C1 segment of cervical spinal cord (tissue), 14 donors: ENCODE data around the gene CDK7.
"Not testable (repeated sequence)": the region's sequence is repeated elsewhere in the genome, so short reads cannot be mapped to it uniquely, and the experiment has no call there.

Experiments
- DNase-seq, 14 donors: peaks; one replicate each; lab custom pipeline; 2025; lab: John Stamatoyannopoulos, UW

Gene CDK7

DNA sequence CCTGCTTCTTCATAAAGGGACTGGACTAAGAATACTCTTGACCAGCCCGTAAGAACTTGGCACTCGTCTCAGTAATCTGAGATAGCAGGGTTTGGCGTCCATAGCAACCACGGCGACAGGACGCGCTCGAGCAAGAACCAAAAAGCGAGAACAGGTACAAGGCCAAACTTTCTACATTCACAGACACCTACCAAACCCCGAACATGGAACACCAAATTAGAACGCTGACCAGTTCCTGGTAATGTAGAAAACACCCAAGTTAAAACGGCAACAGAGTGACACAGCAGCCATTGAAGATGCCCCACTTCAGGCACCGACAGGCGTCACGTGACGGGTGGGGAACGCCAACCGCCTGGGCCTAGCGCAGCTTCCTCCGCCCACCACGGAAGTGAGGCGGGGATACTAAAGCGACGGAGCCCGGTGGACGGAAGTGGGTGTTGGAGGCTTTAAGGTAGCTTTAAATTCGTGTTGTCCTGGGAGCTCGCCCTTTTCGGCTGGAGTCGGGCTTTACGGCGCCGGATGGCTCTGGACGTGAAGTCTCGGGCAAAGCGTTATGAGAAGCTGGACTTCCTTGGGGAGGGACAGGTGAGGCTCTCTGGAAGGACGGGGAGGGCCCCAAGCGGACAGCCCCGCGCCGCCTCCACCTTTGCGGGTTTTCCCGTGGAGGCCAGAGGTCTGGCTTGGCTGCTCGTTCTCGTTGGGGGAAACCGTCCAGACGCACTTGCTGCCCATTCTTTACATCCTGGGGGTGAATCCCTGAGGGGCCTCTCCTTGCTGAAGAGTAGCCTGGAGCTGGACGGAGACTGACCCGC, at the start of gene CDK7:
Gene CDK7, plus strand, starts transcription at position 430 of the 812 bp plus-strand sequence. Its CDS starts 90 bp downstream, at position 520.
- DNase-seq, result peak; percentile 59 to 93 (median 88)

DNA sequence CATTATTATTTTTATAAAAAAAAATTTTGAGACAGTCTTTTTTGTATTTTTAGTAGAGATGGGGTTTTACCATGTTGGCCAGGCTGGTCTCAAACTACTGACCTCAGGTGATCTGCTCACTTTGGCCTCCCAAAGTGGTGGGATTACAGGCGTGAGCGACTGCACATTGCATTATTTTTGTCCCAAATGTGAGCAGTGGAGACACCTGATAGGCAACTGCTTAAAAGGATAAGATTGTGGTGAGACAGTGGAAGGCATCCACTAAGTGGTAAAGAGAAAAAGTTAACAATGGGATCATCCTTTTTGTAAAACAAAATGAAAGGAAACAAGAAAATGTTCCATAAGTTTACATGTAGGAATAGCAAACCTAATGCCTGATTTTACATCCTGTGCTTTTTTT, 47.3 kb upstream of the CDK7 start:
- DNase-seq, result no peak

DNA sequence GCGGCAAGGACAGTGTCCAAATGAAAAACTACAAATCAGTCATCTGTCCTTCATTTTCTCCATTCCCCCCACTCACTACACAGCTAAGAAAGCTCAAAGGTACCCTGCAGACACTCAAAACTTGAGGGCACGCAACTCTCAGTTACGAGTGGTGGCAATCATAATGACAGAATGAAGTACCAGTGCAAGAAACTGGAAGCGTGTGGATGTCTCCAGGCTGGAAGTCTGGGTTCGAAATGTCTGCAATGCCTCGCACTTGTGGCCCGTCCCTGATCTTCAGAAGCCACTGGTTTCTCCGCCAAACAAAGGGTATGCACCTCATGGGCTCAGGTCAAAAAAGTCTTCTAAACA, 45.9 kb upstream of the CDK7 start:
- DNase-seq, result no peak

DNA sequence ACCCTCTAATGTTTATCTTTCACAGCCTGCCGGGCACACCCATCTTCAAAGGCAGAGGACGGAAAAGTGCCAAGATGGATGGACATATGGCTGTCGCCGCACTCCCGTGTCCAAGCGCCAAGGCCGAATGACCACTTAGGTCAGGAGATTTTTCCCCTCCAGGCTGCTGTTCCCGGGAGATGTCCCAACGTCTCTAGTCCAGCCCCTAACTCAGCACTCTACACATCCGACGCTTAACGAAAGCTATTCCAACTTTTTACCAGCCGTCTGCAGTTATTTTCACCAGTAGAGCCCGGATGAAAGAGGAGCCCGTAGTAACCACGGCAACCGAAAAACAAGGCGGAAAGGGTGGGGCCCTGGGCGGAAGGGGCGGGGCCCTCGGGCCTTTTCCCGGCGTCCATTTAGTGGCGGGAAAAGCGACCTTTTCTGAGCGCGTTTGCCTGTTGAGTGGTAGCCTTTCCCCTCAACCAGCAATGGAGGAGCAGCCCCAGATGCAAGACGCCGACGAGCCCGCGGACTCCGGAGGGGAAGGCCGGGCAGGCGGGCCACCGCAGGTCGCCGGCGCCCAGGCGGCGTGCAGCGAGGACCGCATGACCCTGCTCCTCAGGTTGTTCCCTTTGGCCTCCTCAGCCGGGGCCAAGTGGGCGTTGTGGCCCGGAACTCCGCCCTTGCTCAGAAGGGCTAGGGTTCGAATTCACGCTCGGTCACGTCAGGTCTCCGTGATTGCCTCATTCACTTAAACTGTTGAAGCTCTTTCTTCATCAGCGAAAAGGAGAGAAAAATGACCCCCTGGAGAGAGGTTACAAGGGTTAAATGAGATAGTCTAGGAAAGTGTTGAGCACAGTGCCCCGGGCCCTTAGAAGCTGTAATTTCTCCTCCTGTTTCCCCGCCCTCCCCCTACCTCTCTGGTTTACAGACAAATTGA, 45.3 kb upstream of the CDK7 start, which contains the start of gene CENPH:
Gene CENPH, plus strand, starts transcription at position 422 of the 925 bp plus-strand sequence. Its CDS starts 52 bp downstream, at position 474.
- DNase-seq, result peak; percentile 30 to 86 (median 80)

- no peak for DNase-seq
Observed at GRCh38 chr5:69202497-69202896, 32.2 kb upstream of the CDK7 start.

DNA sequence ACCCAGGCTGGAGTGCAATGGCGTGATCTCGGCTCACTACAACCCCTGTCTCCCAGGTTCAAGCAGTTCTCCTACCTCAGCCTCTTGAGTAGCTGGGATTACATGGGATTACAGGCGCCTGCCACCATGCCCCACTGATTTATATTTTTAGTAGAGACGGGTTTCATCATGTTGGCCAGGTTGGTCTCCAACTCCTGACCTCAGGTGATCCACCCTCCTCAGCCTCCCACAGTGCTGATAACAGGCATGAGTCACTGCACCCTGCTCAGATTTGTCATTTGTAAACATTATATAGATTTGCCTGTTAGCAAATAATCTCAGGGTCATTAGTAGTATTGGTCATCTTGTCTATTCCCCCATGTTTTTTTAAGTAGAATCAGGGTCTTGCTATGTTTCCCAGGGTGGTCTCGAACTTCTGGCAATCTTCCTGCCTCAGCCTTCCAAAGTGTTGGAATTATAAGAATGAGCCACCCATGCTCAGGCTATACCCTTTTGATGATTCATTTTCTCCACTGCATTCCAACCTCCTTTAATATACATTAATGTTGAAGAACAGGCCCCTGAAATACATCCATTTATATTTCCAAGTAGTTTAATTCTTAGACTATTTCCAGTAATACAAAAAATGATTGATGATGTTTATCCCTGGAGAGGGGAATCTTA, 28.0 kb upstream of the CDK7 start:
- DNase-seq, result no peak

- DNase-seq, result no peak
Observed at GRCh38 chr5:69209602-69210001, 25.1 kb upstream of the CDK7 start.

GRCh38 chr5:69211200-69211599, 23.5 kb upstream of the CDK7 start:
- no peak for DNase-seq

- DNase-seq, result no peak
Observed at GRCh38 chr5:69212022-69212421, 22.7 kb upstream of the CDK7 start.

- no peak for DNase-seq
Observed at GRCh38 chr5:69213513-69214215, 21.0 kb upstream of the CDK7 start.

DNA sequence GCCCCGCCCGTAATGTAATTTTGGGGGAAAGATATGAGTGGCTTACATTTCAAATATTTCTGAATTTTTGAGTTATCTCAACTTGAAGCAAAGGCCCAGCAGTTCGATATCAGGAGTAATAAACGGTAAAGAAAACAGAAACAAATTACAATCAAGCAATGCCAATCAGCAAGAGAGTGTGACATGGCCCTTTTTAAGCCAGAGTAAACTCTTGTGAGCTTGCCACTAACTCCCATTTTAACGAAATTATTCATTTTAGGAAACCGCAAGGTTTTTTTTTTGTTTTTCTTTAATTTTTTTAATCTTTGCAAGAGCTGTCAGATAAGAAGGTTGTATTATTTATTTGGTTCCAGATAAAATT, 17.6 kb upstream of the CDK7 start:
- no peak for DNase-seq

DNA sequence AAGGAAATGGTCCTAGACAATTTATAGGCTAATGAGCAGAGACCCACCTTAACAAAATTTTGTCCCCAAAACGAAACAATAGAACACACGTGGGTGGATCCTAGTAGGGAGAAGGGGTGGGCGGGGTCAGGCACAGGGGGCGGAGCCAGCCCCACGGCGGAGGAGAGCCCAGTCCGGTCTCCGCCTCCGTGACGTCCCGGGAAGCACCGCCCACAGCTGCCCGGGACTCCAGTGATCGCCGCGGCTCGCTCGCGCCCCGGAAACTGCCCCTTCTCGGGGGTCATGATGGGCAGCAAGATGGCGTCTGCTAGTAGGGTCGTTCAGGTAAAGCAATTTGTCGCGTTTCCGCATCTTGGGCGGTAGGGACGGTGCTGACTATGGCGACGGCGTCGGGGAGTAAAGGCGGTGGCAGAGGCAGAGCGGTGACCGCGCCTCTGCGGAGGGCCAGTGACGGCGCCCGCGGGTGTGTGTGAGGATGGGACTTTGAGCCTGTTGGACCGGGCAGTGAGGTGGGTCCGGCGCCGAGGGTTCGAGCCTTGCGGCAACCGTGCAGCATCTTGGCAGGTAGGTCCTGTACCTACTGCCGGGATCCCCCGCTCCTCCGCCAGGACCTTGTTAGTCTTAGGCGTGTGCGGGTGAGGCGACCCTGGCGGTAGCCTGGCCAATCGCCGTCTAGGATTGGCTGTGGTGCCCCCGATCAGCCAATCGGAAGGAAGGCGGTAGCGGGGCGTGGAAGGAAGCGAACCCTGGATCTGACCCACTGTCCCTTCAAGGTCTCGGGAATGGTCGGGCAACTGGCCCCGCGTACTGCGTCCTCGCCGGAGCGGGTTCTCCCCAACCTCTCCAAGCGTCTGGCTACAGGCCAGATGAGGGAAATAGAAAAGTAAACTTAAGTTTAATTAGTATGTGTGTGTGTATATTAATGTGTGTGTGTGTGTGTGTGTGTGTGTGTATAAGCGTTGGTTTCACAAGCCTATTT, 16.8 kb upstream of the CDK7 start:
- DNase-seq, result peak; percentile 57 to 95 (median 92)

DNA sequence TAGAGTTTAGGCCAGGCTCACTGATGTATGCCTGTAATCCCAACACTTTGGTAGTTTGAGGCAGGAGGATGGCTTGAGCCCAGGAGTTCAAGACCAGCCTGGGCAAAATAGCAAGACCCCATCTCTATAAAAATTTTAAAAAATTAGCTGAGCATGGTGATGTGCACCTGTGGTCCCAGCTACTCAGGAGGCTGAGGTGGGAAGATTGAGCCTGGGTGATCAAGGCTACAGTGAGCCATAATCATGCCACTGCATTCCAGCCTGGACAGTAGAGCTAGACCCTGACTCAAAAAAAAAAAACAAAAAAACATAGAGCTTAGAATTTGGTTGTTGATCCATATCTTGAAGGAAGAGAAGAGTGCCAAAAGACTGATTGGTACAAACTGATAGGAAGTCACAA, 14.7 kb upstream of the CDK7 start:
- no peak for DNase-seq

DNA sequence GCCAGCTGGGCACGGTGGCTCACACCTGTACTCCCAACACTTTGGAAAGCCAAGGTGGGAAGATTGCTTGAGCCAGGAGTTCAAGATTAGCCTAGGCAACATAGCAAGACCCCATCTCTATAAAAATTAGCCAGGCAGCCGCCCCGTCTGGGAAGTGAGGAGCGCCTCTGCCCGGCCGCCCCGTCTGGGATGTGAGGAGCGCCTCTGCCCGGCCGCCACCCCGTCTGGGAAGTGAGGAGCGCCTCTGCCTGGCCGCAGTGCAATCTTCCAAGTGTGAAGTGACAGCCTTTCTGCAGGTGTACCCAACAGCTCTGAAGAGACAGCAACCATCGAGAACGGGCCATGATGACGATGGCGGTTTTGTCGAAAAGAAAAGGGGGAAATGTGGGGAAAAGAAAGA, 14.3 kb upstream of the CDK7 start:
- DNase-seq, result not testable (repeated sequence)

GRCh38 chr5:69220833-69221232, 13.9 kb upstream of the CDK7 start:
- not testable (repeated sequence) for DNase-seq

DNA sequence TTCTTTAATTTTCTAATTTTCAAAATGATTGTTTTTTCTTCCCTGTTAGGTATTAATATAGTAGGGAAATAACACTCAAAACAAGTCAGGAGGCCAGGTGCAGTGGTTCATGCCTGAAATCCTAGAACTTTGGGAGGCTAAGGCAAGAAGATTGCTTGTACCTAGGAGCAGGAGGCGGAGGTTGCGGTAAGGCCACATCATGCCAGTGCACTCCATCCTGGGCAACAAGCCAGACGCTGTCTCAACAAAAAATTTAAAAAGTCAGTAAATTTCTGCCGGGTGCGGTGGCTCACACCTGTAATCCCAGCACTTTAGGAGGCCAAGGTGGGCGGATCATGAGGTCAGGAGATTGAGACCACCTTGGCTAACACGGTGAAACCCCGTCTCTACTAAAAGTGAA, 10.2 kb upstream of the CDK7 start:
- no peak for DNase-seq

GRCh38 chr5:69225860-69226259, 8.8 kb upstream of the CDK7 start:
- no peak for DNase-seq

- no peak for DNase-seq
Observed at GRCh38 chr5:69230181-69230580, 4.5 kb upstream of the CDK7 start.

GRCh38 chr5:69231281-69231680, 3.4 kb upstream of the CDK7 start:
- no peak for DNase-seq

- peak in 3 of 14 donors; percentile 0 to 6 (median 3) for DNase-seq
Observed at GRCh38 chr5:69231851-69232250, 2.8 kb upstream of the CDK7 start.
